Ovary (tissue), 3 donors: ENCODE measurements around the gene FOXQ1.

ENCODE experiments used
- POLR2A ChIP-seq: fragments of 450-650 bp; IDR thresholded peaks from one replicate; pipeline ENCODE4 v1.6.1; 2017; ENCODE audit warnings: antibody characterized with exemption, mild to moderate bottlenecking, moderate library complexity
- TF ChIP-seq, protein P1 (sequence below), 3 donors: fragments of 450-650 bp in 2 of 3; fragments of 200-600 bp in 1 of 3; IDR thresholded peaks; one replicate each; pipeline versions ENCODE4 v1.5.1 to v1.8.0; 2016 to 2022; ENCODE audit warnings: antibody characterized with exemption in 3 of 3, mild to moderate bottlenecking in 1 of 3
- donor health status: DM: no; HTN: no; CAD: no.

- TF ChIP-seq, protein P1, sequence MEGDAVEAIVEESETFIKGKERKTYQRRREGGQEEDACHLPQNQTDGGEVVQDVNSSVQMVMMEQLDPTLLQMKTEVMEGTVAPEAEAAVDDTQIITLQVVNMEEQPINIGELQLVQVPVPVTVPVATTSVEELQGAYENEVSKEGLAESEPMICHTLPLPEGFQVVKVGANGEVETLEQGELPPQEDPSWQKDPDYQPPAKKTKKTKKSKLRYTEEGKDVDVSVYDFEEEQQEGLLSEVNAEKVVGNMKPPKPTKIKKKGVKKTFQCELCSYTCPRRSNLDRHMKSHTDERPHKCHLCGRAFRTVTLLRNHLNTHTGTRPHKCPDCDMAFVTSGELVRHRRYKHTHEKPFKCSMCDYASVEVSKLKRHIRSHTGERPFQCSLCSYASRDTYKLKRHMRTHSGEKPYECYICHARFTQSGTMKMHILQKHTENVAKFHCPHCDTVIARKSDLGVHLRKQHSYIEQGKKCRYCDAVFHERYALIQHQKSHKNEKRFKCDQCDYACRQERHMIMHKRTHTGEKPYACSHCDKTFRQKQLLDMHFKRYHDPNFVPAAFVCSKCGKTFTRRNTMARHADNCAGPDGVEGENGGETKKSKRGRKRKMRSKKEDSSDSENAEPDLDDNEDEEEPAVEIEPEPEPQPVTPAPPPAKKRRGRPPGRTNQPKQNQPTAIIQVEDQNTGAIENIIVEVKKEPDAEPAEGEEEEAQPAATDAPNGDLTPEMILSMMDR (IDR thresholded peaks at IDR 0.05), result no peak
- no peak for TF ChIP-seq POLR2A
These were observed 2.5 kb upstream of the FOXQ1 start for GRCh38 chr6:1309366-1309765.
